GM12864 (cell line): ENCODE measurements around the gene HTR4.

Experiments used
- DNase-seq: peaks from one replicate; pipeline ENCODE4 v3.0.0-alpha.2; 2011; ENCODE audit warnings: low read depth
- H3K4me3 ChIP-seq: 2 replicates; pipeline ENCODE4 v1.5.1; 2011; ENCODE audit warnings: mild to moderate bottlenecking, low read depth, low read length, control low read depth
- CTCF ChIP-seq: IDR thresholded peaks from 2 replicates; pipeline ENCODE4 v1.5.1; 2011; ENCODE audit warnings: low read depth, mild to moderate bottlenecking, moderate library complexity, low read length, control low read depth, inconsistent platforms; ENCODE audit errors: missing control alignments

The HTR4 gene

GRCh38 chr5:148559461-148559860, 94.9 kb downstream of the HTR4 start:
- no peak overlapping the region for H3K4me3 ChIP-seq
- no peak for TF ChIP-seq CTCF
- no peak for DNase-seq

- no peak overlapping the region for H3K4me3 ChIP-seq
- DNase-seq: no peak
- no peak for TF ChIP-seq CTCF
These were observed 95.4 kb downstream of the HTR4 start for GRCh38 chr5:148558892-148559291.

GRCh38 chr5:148556835-148557234, 97.5 kb downstream of the HTR4 start:
- no peak for TF ChIP-seq CTCF
- no peak for DNase-seq
- H3K4me3 ChIP-seq: no peak overlapping the region

DNA sequence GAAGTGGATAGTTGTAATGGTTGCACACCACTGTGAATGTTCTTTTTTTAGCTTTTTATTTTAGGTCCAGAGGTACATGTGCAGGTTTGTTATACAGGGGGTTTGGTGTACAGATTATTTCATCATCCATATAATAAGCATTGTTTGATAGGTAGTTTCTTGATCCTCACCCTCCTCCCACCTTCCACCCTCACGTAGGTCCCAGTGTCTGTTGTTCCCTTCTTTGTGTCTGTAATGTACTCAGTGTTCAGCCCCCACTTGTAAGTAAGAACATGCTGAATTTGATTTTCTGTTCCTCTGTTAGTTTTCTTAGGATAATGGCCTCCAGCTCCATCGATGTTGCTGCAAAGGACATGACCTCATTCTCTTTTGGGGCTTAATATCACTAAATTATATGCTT, 99.7 kb downstream of the HTR4 start:
- TF ChIP-seq CTCF: no peak
- no peak for DNase-seq
- no peak overlapping the region for H3K4me3 ChIP-seq

DNA sequence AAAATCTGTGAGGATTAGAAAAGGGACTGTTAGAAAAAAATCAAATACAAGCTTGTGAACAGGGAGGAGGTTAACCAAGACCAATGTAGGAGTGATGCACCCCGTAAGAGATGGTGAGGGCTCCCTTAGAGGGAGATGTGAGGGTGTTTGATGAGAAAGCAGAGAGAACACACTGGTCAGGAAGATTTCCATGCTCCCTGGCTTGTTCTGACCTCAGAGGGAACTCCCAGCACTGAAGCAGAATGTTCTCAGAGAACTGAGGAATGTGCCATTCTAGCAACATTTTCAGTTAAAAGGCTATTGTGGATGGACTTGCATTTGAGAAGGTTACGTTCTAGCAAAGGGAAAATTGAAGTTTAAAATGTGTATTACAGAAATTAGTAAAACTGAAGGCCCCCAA, 110.6 kb downstream of the HTR4 start:
- DNase-seq: no peak
- no peak overlapping the region for H3K4me3 ChIP-seq
- no peak for TF ChIP-seq CTCF

GRCh38 chr5:148542812-148543211, 111.5 kb downstream of the HTR4 start:
- DNase-seq: no peak
- TF ChIP-seq CTCF: no peak

DNA sequence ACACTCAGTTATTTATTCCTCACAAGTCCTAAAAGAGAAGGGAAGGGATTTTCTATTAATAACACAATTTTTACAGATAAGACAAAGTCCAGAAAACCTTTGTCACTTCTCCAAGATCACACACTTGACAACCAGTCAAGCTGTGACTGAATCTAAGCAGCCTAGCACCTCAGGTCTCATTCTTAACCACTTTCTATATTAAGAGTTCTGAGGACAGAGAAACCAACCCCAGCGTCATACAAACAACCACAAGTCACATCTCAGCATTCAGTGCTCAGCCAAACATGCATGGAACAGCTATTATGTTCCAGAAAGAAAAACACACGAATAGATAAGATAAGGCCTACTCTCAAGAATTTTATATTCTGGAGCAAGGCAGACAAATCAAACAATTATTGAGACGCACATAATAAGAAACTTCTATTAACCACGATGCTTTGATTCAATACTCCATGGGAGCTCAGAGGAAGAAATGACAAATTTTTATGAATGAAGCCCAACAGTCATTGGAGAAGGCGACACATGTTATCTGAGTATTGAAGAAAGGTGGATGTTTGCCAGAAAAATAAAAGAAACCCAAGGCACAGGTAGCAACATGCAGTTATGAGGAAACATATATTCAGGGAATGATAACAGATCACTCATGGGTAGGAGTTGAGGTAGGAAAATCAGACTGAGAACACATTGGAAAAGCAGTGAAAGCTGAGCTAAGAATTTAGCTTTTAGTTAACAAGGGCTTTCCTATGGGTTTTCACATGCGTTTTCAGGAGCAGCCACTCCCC, 113.1 kb downstream of the HTR4 start:
- TF ChIP-seq CTCF: no peak
- no peak overlapping the region for H3K4me3 ChIP-seq
- no peak for DNase-seq

More at GRCh38 chr5:148542812-148543211, 111.5 kb downstream of the HTR4 start:
- no peak overlapping the region for H3K4me3 ChIP-seq
